Peyer's patch (tissue), 4 donors: ENCODE results near the gene ZNF165. TPM values are rescaled to one million over a fixed set of nuclear protein-coding genes. Genes with fewer than 3 reads are reported as not detected.
"Not testable (repeated sequence)": the region's sequence is repeated elsewhere in the genome, so short reads cannot be mapped to it uniquely, and the experiment has no call there.

Experiments used
- DNase-seq, 3 donors: peaks; one replicate each; pipeline ENCODE4 v3.0.0-alpha.2; 2017 to 2019
- H3K27ac ChIP-seq, 4 donors: fragments of 200-600 bp; sonication (generic); one replicate each; pipeline ENCODE4 v1.5.1; 2016 to 2019
- H3K27me3 ChIP-seq, 2 donors: fragments of 200-600 bp; sonication (generic); one replicate each; pipeline ENCODE4 v1.5.1; 2019
- H3K36me3 ChIP-seq, 3 donors: fragments of 200-600 bp; sonication (generic); one replicate each; pipeline ENCODE4 v1.5.1; 2016 to 2019
- H3K4me1 ChIP-seq, 4 donors: fragments of 200-600 bp; sonication (generic); one replicate each; pipeline ENCODE4 v1.5.1; 2016 to 2019
- H3K4me3 ChIP-seq, 4 donors: fragments of 200-600 bp; sonication (generic); 1 replicate in 3 of 4; 2 replicates in 1 of 4; pipeline ENCODE4 v1.5.1; 2016 to 2019; ENCODE audit warnings: mild to moderate bottlenecking in 1 of 4
- H3K9me3 ChIP-seq, 4 donors: fragments of 200-600 bp; sonication (generic); one replicate each; pipeline ENCODE4 v1.5.1; 2016 to 2019; ENCODE audit warnings: mild to moderate bottlenecking in 1 of 4
- POLR2A ChIP-seq, 2 donors: fragments of 450-650 bp; IDR thresholded peaks; one replicate each; pipeline ENCODE4 v1.5.1; 2017; ENCODE audit warnings: antibody characterized with exemption in 2 of 2, mild to moderate bottlenecking in 2 of 2, moderate library complexity in 2 of 2
- total RNA-seq, 4 donors: library from RNA; depleted of rRNA; stranded (reverse); fragments of >200 nt; gene quantifications; one replicate each; pipeline ENCODE4 v1.1.0, GENCODE V29; 2016
- TF ChIP-seq, protein P1 (sequence below), 6 experiments: fragments of 450-650 bp in 4 of 6; fragments of 200-600 bp in 2 of 6; sonication (generic) in 1 of 6; IDR thresholded peaks; one replicate each; pipeline ENCODE4 v1.5.1; 2017 to 2019; ENCODE audit warnings: antibody characterized with exemption in 6 of 6, mild to moderate bottlenecking in 3 of 6, moderate library complexity in 1 of 6

ZNF165 gene
- total RNA-seq, result 1 to 10 TPM; 4.2 to 8.3 (median 5.6) TPM

DNA sequence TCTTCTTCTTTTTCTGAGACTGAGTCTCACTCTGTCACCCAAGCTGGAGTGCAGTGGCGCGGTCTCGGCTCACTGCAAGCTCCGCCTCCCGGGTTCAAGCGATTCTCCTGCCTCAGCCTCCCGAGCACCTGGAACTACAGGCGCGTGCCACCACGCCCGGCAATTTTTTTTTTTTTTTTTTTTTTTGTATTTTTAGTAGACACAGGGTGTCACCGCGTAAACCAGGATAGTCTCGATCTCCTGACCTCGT lies at the start of gene ZNF165:
ZNF165 (plus strand) TSS at position 188 of the 250 bp plus-strand sequence. CDS start 4,913 bp downstream, outside the sequence.
- H3K4me3 ChIP-seq, result peak within 1 kb of the TSS; percentile 64 to 92 (median 70)
- peak within 1 kb of the TSS; percentile 82 to 93 (median 87) for H3K27ac ChIP-seq
- DNase-seq, H3K4me1 ChIP-seq, H3K27me3 ChIP-seq, H3K36me3 ChIP-seq, H3K9me3 ChIP-seq: not testable (repeated sequence)

DNA sequence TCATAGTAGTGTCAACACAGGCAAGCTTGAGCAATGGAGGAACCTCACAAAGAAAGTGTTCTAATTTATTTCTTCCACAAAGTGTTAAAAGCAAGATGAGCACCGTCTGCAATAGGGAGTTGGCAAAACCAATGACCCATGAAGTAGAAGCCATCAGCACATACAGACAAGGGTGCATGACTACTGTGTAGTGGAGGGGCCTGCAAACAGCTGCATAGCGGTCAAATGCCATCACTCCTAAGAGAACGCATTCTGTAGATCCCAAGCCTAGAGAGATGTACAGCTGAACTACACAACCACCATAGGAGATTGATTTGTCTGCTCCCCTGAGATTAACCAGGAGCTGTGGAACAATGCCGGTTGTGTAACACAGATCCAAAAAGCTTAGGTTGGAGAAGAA lies 26.8 kb upstream of the ZNF165 start:
- H3K27ac ChIP-seq, result no peak overlapping the region
- no peaks in the 10 kb centered on the region for H3K4me1 ChIP-seq
- no peak for DNase-seq
- TF ChIP-seq, protein P1, sequence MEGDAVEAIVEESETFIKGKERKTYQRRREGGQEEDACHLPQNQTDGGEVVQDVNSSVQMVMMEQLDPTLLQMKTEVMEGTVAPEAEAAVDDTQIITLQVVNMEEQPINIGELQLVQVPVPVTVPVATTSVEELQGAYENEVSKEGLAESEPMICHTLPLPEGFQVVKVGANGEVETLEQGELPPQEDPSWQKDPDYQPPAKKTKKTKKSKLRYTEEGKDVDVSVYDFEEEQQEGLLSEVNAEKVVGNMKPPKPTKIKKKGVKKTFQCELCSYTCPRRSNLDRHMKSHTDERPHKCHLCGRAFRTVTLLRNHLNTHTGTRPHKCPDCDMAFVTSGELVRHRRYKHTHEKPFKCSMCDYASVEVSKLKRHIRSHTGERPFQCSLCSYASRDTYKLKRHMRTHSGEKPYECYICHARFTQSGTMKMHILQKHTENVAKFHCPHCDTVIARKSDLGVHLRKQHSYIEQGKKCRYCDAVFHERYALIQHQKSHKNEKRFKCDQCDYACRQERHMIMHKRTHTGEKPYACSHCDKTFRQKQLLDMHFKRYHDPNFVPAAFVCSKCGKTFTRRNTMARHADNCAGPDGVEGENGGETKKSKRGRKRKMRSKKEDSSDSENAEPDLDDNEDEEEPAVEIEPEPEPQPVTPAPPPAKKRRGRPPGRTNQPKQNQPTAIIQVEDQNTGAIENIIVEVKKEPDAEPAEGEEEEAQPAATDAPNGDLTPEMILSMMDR (IDR thresholded peaks at IDR 0.05), result no peak
- TF ChIP-seq POLR2A (IDR thresholded peaks at IDR 0.05), result no peak
- H3K9me3 ChIP-seq, result no peaks in the 10 kb centered on the region
- H3K4me3 ChIP-seq, result no peak overlapping the region
- no peaks in the 10 kb centered on the region for H3K36me3 ChIP-seq
- no peaks in the 10 kb centered on the region for H3K27me3 ChIP-seq

DNA sequence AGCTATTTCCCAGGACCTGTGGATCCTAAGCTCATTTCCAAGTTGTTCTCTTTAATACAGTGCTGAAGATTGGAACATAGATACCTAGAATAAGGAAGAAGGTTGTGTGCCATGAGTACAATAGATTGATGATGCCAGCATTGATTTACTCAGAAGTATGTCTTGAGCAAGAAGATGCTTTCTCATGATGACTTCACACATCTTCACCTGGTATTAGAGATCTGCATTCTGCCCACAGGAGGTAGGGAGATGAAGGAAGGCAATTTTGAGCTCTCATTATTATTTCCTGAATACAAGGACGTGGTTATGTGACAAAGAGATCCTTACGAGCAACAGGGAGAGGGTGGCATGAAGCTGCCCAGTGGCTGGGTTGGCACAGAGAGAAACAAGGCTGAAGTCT lies 20.0 kb upstream of the ZNF165 start:
- H3K27me3 ChIP-seq, result no peaks in the 10 kb centered on the region
- H3K27ac ChIP-seq, result no peak overlapping the region
- H3K9me3 ChIP-seq, result no peaks in the 10 kb centered on the region
- no peaks in the 10 kb centered on the region for H3K36me3 ChIP-seq
- no peak for TF ChIP-seq POLR2A (IDR thresholded peaks at IDR 0.05)
- TF ChIP-seq, protein P1 (IDR thresholded peaks at IDR 0.05), result no peak
- H3K4me3 ChIP-seq, result no peak overlapping the region
- H3K4me1 ChIP-seq, result no peaks in the 10 kb centered on the region
- no peak for DNase-seq

DNA sequence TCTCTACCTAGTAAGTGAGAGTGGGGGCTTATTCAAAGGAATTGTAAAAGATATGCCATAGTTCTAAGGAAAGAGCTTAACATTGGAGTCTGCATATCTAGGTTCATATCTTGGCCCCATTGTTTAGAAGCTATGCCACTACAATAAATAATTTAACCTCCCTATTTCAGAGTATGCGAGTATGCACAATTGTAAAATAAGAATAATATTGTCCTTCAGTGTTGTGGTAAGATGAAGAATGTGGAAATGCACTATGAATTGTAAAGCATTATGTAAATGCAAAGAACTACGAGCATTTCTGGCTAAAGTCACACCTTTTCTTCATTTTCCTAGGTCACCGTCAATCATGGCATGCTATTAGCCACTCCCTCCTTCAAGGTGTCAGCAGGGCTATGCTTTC lies 16.1 kb upstream of the ZNF165 start:
- Histone ChIP-seq H3K9me3 (no peaks in the 10 kb centered on the region), H3K27ac (no peak overlapping the region), H3K4me3 (no peak overlapping the region), H3K4me1 (no peaks in the 10 kb centered on the region), H3K36me3 (no peaks in the 10 kb centered on the region), H3K27me3 (no peaks in the 10 kb centered on the region)
- TF ChIP-seq, protein P1 (IDR thresholded peaks at IDR 0.05), result no peak
- TF ChIP-seq POLR2A (IDR thresholded peaks at IDR 0.05), result no peak
- DNase-seq, result no peak

DNA sequence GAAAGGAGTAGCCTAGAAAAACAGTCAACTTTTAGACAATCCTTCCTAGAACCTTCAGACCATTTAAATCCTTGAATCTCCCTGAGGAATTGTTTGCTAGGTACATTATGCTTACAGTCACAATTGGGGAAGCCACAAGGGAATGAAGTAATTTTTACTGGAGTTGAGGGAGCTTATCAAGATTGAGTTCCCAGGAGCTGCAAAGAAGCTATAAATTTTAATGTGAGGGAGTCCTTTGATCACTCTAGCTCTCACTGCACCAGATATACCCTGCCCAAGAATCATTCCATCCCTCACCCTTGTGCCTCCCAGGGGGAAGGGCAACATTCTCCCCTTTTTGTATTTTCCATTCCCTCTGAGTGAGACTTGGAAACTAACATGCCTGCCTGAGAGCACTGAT lies 12.3 kb upstream of the ZNF165 start:
- Histone ChIP-seq H3K27ac (no peak overlapping the region), H3K9me3 (no peaks in the 10 kb centered on the region), H3K4me1 (no peaks in the 10 kb centered on the region), H3K4me3 (no peak overlapping the region), H3K27me3 (no peaks in the 10 kb centered on the region), H3K36me3 (no peaks in the 10 kb centered on the region)
- TF ChIP-seq, protein P1 (IDR thresholded peaks at IDR 0.05), result no peak
- TF ChIP-seq POLR2A (IDR thresholded peaks at IDR 0.05), result no peak
- DNase-seq, result no peak

DNA sequence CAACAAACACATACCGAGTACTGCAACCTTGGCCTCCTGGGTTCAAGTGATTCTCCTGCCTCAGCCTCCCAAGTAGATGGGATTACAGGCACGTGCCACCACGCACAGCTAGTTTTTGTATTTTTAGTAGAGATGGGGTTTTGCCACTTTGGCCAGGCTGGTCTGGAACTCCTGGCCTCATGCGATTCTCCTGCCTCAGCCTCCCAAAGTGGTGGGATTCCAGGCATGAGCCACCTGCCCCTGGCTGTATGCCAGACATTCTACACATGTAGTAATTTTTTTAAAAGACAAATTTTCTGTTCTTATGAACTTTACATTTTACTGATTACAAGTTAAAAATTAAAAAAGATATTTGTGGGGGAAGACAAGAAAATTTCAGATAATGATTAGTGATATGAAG lies 9.4 kb upstream of the ZNF165 start:
- H3K9me3 ChIP-seq, DNase-seq, H3K27ac ChIP-seq, H3K4me3 ChIP-seq, H3K27me3 ChIP-seq, H3K36me3 ChIP-seq, H3K4me1 ChIP-seq: not testable (repeated sequence)

DNA sequence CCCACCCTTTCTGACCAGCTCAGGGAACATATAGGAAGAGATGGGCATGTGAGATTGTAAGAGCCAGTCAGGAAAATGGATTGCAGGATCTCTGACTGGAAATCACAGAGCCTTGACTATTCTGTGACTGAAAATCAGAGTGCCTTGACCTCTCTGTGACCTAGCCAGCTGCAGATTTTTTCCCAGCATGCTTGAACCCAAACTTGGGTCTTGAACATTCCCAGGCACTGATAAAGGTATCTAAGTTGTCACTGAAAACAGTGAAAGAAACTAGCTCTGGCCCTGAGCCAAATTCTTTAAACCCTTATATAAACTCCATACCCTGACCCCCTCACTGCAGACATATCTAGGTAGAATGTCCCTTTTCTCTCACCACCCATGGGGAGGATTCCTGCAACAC lies 2.3 kb upstream of the ZNF165 start:
- TF ChIP-seq POLR2A (IDR thresholded peaks at IDR 0.05), result no peak
- TF ChIP-seq, protein P1 (IDR thresholded peaks at IDR 0.05), result no peak
- Histone ChIP-seq H3K9me3 (no peaks in the 10 kb centered on the region), H3K36me3 (no peaks in the 10 kb centered on the region), H3K4me1 (peaks cover 0 to 10% (median 3%) of the 10 kb centered on the region in 4 donors), H3K4me3 (no peak overlapping the region), H3K27me3 (no peaks in the 10 kb centered on the region), H3K27ac (no peak overlapping the region)
- no peak for DNase-seq
